ENCODE results near the gene BMS1.
"Not testable (repeated sequence)": the region's sequence is repeated elsewhere in the genome, so short reads cannot be mapped to it uniquely, and the experiment has no call there.

Gene BMS1

DNA sequence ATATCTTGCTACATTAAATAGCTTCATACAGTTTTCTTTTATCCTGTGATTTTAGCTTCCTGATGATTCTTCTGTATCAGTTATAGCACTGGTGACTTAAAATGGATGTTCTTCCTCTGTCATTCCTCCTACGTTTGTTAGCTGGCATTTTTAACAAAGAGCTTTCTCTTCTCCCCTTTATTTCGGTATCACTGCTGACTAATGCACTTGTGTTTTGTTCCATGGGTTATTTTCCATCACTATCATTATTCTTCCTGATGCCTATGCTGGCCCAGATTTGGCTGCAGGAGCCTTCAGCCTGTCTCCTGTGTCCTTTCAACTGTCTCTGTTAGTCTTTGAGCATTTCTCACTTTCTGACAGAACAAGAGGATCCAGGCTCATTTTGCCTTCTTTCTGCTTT, 13.1 kb downstream of the BMS1 start:
- DNase-seq (ENCODE audit: low read depth in 2 of 2) = no peak

GRCh38 chr10:42801135-42801534, 18.5 kb downstream of the BMS1 start:
- DNase-seq (ENCODE audit: low read depth in 2 of 2) = no peak

- DNase-seq (ENCODE audit: low read depth in 2 of 2) = no peak
These were observed 20.3 kb downstream of the BMS1 start for GRCh38 chr10:42802876-42803275.

- DNase-seq (ENCODE audit: low read depth in 2 of 2) = no peak
These were observed 27.1 kb downstream of the BMS1 start for GRCh38 chr10:42809676-42810075.

- no peak for DNase-seq (ENCODE audit: low read depth in 2 of 2)
These were observed 29.4 kb downstream of the BMS1 start for GRCh38 chr10:42812028-42812427.

- not testable (repeated sequence) for DNase-seq (ENCODE audit: low read depth in 2 of 2)
These were observed 31.5 kb downstream of the BMS1 start for GRCh38 chr10:42813989-42814687.

GRCh38 chr10:42816334-42816733, 33.7 kb downstream of the BMS1 start:
- DNase-seq (ENCODE audit: low read depth in 2 of 2) = not testable (repeated sequence)

- DNase-seq (ENCODE audit: low read depth in 2 of 2) = no peak
These were observed 34.3 kb downstream of the BMS1 start for GRCh38 chr10:42816912-42817311.

- DNase-seq (ENCODE audit: low read depth in 2 of 2) = not testable (repeated sequence)
These were observed 34.8 kb downstream of the BMS1 start for GRCh38 chr10:42817417-42817816.

DNA sequence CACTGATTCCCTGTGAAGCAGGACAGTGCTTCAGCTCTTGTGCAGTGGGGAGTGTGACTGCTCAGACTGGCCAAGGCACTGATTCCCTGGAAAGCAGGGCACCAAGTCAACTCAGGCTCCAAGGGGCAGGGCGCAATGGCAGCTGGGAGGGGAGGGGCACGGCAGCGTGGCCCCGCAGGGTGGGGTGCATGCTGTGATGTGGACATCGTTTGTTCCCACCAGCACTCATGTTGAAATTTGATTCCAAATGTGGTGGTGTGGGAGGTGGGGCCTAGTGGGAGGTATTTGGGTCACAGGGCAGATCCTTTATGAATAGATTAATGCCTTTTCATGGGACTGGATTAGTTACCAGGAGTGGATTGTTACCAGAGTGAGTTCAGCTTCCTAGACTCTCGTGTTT, 44.2 kb downstream of the BMS1 start:
- DNase-seq (ENCODE audit: low read depth in 2 of 2) = not testable (repeated sequence)

DNA sequence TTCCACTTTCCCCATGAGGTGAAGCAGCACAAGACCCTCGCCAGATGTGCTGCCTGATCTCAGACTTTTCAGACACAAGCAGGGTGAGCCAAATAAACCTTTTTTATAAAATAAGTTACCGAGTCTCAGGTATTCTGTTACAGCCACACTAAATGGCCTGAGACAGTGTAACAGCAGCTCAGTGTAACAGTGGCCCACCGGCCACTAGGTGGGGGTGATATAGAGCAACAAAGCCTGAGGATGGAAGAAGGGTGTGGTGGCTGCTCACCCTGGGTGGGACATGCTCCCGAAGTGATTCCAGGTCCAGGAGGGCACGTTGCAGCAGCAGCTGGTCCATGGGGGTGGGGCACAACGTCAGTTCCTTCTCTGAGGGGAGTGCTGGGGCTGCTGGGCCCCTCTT, 44.6 kb downstream of the BMS1 start:
- no peak for DNase-seq (ENCODE audit: low read depth in 2 of 2)

- DNase-seq (ENCODE audit: low read depth in 2 of 2) = not testable (repeated sequence)
These were observed 45.8 kb downstream of the BMS1 start for GRCh38 chr10:42828391-42828790.

- DNase-seq (ENCODE audit: low read depth in 2 of 2) = no peak
These were observed 47.6 kb downstream of the BMS1 start for GRCh38 chr10:42830237-42830636.

DNA sequence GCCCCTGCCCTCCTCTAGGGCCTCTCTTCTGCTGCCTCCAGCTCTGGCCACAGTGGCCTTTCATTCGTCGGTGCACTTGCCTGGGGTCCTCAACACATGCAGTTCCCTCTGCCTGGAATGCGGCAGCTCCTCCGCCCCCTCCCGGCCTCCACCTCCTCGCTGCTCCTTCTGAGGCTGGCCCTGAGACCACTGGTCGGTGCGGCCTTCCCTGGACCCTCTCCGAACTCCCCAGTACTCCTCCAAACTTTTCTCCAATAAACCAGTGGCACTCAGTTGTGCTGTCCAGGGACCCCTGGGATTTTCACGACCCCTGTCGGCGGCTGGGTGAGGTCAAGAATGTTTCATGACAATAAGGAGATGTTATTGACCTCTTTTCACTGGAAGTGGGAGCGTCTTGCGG, 53.5 kb downstream of the BMS1 start:
- no peak for DNase-seq (ENCODE audit: low read depth in 2 of 2)

DNA sequence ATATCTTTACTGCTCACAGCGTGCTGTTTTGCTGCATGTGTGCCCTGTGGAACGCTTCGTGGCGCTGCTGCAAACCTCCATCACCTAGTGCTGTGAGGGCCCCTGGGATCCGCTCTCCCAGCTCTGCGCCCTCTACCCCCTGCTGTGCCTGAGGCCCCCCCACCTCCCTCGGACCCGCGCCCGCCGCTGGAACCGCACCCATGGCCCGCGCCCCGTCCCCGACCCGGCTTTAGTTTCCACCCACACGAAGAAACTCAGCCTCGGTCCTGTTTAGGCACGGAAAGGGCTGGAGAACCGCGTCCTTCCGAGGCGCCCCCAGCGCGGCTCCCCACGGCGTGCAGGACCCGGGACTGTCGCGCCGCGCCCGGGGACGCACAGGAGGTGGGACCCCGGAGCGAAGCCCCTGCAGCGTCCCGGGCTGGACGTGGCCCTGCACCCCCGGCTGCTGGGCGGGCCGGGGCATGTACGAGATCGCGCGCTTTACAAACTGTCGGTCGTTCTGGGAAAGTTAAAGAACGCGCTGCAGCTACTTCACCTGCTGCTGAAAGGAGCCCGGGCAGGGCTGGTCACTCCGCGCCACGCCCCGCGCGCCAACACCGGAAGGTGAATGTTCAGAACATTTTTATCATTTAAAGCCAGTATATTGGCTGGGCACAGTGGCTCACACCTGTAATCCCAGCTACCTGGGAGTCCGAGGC, 54.3 kb downstream of the BMS1 start:
- no peak for DNase-seq (ENCODE audit: low read depth in 2 of 2)

GRCh38 chr10:42844810-42845209, 62.2 kb downstream of the BMS1 start:
- DNase-seq (ENCODE audit: low read depth in 2 of 2) = not testable (repeated sequence)

DNA sequence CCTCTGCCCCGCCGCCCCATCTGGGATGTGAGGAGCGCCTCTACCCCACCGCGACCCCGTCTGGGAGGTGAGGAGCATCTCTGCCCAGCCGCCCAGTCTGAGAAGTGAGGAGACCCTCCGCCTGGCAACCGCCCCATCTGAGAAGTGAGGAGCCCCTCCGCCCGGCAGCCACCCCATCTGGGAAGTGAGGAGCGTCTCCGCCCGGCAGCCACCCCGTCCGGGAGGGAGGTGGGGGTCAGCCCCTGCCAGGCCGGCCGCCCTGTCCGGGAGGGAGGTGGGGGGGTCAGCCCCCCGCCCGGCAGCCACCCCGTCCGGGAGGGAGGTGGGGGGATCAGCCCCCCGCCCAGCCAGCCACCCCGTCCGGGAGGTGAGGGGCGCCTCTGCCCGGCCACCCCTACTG, 64.7 kb downstream of the BMS1 start:
- DNase-seq (ENCODE audit: low read depth in 2 of 2) = not testable (repeated sequence)

DNA sequence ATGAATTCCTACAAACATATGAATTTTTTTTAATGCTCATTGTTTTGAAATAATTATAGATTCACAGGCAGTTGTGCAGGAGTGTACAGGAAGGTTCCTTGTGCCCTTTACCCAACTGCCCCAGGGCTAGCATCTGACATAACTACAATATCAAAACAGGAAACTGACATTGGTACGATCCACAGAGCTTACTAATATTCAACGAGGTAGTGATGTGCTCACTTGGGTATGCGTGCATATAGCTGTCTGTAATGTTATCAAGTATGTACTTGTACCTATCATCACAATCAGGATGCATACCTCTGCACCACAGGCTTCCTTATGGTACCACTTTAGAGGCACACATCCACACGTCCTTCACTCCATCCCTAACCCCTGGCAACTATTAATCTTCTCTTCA, 68.3 kb downstream of the BMS1 start:
- no peak for DNase-seq (ENCODE audit: low read depth in 2 of 2)

GRCh38 chr10:42859256-42859655, 76.7 kb downstream of the BMS1 start:
- no peak for DNase-seq (ENCODE audit: low read depth in 2 of 2)

- not testable (repeated sequence) for DNase-seq (ENCODE audit: low read depth in 2 of 2)
These were observed 77.4 kb downstream of the BMS1 start for GRCh38 chr10:42860016-42860415.

- not testable (repeated sequence) for DNase-seq (ENCODE audit: low read depth in 2 of 2)
These were observed 80.2 kb downstream of the BMS1 start for GRCh38 chr10:42862801-42863200.

GRCh38 chr10:42864575-42864974, 82.0 kb downstream of the BMS1 start:
- DNase-seq (ENCODE audit: low read depth in 2 of 2) = no peak

DNA sequence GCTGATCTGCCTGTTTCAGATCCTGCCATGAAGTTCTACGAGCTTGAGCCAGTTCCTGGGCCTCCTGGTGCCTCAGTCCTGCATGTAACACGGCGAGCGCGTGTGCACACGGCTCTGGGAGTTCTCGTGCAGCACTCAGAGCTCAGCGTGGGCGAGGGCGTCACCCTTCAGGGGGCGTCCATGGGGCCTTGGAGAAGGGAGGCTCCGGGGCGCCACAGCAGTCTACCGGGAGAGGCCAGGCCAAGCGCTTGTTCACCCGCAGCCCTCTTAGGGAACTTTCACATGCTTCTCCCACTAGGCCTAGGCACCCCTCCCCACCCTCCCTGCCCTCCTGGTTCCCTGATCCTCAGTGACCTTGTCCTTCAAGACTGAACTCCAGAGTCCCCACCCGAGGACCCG, 83.1 kb downstream of the BMS1 start:
- DNase-seq (ENCODE audit: low read depth in 2 of 2) = no peak
